Erythroblast (primary cell): Measurements from ENCODE around the gene STK10.

Source experiments
- GATA1 ChIP-seq: IDR thresholded peaks from 2 replicates; pipeline ENCODE4 v1.6.1; 2011; ENCODE audit warnings: low read depth, mild to moderate bottlenecking, control low read depth, low read length, moderate library complexity
- POLR2A ChIP-seq: IDR thresholded peaks from 2 replicates; pipeline ENCODE4 v1.6.1; 2011; ENCODE audit warnings: mild to moderate bottlenecking, low read length

DNA sequence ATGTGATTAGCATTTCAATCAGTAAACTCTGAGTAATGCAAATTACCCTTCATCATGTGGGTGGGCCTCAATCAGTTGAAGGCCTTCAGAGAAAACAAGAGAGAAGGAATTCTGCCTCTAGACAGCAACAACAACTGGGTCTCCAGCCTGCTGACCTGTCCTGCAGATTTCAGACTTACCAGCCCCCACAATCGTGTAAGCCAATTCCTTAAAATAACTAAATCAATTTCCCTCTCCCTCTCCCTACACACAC lies 139.9 kb downstream of the STK10 start:
- TF ChIP-seq POLR2A (no peak), GATA1 (no peak)
